Measurements from ENCODE around the gene PFDN1.

The PFDN1 gene

DNA sequence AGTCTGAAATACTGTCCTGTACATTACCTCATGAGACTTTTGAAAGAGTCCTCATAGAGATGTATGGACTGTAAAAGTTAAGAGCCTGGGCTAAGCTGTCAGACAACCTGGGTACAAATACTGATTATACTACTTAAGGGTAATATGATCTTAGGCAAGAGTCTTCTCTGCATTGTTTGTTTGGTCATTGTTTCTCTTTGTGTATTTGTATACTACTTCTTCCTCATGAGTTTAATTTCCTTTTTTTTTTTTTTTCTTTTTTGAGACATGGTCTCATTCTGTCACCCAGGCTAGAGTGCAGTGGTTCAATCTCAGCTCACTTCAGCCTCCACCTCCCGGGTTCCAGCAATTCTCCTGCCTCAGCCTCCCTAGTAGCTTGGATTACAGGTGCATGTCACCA lies 2.6 kb upstream of the PFDN1 start:
- TF ChIP-seq, protein P1, sequence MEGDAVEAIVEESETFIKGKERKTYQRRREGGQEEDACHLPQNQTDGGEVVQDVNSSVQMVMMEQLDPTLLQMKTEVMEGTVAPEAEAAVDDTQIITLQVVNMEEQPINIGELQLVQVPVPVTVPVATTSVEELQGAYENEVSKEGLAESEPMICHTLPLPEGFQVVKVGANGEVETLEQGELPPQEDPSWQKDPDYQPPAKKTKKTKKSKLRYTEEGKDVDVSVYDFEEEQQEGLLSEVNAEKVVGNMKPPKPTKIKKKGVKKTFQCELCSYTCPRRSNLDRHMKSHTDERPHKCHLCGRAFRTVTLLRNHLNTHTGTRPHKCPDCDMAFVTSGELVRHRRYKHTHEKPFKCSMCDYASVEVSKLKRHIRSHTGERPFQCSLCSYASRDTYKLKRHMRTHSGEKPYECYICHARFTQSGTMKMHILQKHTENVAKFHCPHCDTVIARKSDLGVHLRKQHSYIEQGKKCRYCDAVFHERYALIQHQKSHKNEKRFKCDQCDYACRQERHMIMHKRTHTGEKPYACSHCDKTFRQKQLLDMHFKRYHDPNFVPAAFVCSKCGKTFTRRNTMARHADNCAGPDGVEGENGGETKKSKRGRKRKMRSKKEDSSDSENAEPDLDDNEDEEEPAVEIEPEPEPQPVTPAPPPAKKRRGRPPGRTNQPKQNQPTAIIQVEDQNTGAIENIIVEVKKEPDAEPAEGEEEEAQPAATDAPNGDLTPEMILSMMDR (conservative IDR thresholded peaks at IDR 0.05) = no peak
- H3K27ac ChIP-seq = no peak overlapping the region

DNA sequence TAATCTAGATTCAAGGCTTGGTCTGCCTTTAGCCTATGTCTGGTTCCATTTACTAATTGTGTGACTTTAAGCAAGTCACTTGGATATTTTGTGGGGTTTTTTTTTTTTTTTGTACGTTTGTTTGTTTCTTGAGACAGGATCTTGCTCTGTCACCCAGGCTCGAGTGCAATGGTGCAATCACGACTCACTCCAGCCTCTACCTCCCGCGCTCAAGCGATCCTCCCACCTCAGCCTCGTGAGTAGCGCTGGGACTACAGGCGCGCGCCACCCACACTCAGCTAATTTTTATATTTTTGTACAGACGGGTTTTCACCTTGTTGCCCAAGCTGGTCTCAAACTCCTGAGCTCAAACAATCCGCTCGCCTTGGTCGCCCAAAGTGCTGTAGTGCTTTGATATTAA lies 1.1 kb upstream of the PFDN1 start:
- TF ChIP-seq, protein P1 (conservative IDR thresholded peaks at IDR 0.05) = no peak
- peak overlapping the region; percentile 78 for H3K27ac ChIP-seq

DNA sequence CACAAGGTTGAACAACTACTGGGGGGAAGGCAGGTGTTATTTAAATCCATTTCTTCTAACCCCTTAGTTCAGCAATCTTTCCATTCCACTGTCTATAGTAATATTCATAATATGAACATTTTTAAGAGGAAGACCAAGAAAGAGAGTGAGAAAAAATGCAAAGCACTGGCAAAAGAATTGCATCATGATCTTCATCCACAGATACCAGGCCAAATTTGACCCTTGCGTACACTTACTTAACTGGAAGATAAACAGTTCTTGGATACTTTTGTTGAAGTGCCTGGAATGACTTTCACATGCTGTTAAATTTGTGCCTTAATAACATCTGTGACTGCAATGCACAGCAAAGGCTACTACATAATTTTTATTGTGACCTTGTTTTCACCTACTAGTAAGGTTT lies 1.8 kb downstream of the PFDN1 start:
- TF ChIP-seq, protein P1 (conservative IDR thresholded peaks at IDR 0.05) = no peak
- no peak overlapping the region for H3K27ac ChIP-seq

DNA sequence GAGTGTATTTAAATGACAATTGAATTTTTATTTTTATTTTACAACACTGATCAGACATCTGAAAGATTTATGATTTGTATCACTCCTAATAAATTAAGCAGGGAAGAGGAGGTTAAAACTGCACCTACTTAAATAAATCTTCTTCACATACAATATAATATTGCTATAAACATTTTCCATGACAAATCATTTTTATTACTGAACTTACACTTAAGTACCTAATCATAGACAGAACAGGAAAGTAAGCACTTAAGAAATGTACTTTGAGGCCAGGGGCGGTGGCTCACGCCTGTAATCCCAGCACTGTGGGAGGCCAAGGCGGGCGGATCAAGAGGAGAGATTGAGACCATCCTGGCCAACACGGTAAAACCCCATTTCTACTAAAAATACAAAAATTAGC lies 3.8 kb downstream of the PFDN1 start:
- TF ChIP-seq, protein P1 (conservative IDR thresholded peaks at IDR 0.05) = no peak
- H3K27ac ChIP-seq = no peak overlapping the region

DNA sequence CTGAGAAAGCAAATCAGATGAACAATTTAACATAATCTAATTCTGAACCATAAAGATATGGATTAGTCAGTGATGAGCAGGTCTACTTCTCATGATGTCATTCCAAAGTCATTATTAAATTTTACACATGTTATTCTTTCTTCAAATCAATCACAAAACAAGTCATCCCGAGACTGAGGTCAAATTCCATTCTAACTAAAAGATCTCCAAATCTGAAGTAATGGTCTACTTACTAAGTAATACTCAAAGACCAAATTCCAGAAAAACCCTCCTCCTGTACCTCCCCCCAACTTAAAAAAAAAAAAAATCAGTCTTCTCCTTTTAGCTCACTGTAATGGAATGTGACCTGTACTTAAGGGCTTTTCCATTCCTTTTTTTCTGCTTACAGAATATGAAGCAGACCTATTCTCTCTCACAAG lies 4.7 kb downstream of the PFDN1 start:
- TF ChIP-seq, protein P1 (conservative IDR thresholded peaks at IDR 0.05) = no peak
- H3K27ac ChIP-seq = no peak overlapping the region

DNA sequence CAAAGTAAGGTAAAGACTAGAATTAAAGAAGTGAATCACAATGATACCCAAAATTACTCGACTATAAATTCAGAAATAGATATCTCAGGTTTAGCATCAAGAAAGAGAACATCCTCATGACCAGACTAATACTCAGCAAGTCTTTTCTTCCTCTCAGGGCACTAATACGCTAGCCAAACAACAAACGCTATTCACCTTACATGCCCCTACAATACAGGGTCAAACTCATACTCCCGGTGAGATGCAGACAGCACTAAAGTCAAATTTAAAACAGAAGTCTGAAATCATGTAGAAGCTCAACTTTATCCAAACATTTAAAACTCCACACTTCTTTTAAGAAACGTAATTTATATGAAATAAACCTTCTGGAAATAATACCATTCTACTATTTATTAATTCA lies 5.6 kb downstream of the PFDN1 start:
- no peak overlapping the region for H3K27ac ChIP-seq
- TF ChIP-seq, protein P1 (conservative IDR thresholded peaks at IDR 0.05) = no peak

DNA sequence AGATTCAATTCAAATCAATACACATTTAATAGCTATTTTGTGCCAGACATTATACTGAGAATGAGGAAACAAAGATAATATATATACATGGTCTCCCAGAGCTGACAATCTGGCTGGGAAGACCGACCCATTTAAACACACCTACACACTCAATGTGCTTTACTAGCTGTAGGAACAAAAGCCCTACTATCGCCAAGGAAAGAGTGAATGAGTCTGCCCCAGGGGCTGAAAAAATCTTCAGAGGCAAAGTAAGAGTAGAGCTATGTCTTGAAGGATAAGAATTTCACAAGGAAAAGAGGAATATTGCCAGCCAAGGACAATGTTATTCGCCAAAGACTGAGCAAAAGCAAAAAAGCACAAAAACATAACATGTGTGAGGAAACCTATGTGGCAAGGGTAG lies 6.6 kb downstream of the PFDN1 start:
- H3K27ac ChIP-seq = no peak overlapping the region
- TF ChIP-seq, protein P1 (conservative IDR thresholded peaks at IDR 0.05) = no peak

DNA sequence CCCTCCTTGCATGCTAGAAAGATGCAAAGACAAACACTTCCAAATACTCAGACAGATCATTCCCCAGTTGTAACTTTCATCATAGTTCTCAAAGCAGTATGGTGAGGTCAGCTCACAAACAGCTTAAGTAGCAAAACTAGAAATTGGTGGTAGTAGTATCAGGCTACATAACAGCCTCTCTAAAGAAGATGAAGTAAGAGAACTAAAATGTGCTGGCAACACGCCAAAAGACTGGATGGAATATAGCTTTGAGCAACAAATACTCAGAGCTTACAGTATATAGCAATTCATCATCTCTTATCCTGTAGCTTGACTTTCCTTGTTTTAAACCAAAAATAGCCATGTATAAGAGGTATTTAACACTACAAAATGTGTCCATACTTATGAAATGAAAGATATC lies 7.5 kb downstream of the PFDN1 start:
- TF ChIP-seq, protein P1 (conservative IDR thresholded peaks at IDR 0.05) = no peak
- no peak overlapping the region for H3K27ac ChIP-seq

Measured in VCaP (cell line).